BLaER1 (cell line): ENCODE measurements around the gene OPCML.

Source experiments
- H3K27ac ChIP-seq: shearing (Covaris generic); formaldehyde crosslinking; 2 replicates; pipeline ENCODE4 v1.8.1; 2022
- H3K27me3 ChIP-seq: shearing (Covaris generic); formaldehyde crosslinking; 2 replicates; pipeline ENCODE4 v1.8.1; 2022
- H3K36me3 ChIP-seq: shearing (Covaris generic); formaldehyde crosslinking; 2 replicates; pipeline ENCODE4 v1.8.1; 2022
- H3K4me1 ChIP-seq: shearing (Covaris generic); formaldehyde crosslinking; 2 replicates; pipeline ENCODE4 v1.8.1; 2022
- H3K4me2 ChIP-seq: shearing (Covaris generic); formaldehyde crosslinking; 2 replicates; pipeline ENCODE4 v1.8.1; 2022
- H3K4me3 ChIP-seq: shearing (Covaris generic); formaldehyde crosslinking; 2 replicates; pipeline ENCODE4 v1.8.1; 2022
- H3K9ac ChIP-seq: shearing (Covaris generic); formaldehyde crosslinking; 2 replicates; pipeline ENCODE4 v1.8.1; 2022
- H3K9me3 ChIP-seq: shearing (Covaris generic); formaldehyde crosslinking; 2 replicates; pipeline ENCODE4 v1.8.1; 2022
- H4K20me1 ChIP-seq: shearing (Covaris generic); formaldehyde crosslinking; 2 replicates; pipeline ENCODE4 v1.8.1; 2022
- Cebpa-rat ChIP-seq: shearing (Covaris generic); IDR thresholded peaks from 2 replicates; pipeline ENCODE4 v1.8.1; 2022

Gene OPCML

GRCh38 chr11:132961453-132961852 lies 570.8 kb downstream of the OPCML start:
- Histone ChIP-seq H3K27ac (no peak overlapping the region), H3K36me3 (no peaks in the 10 kb centered on the region), H3K4me2 (no peak overlapping the region), H3K27me3 (no peaks in the 10 kb centered on the region), H3K9ac (no peak overlapping the region), H3K4me3 (no peak overlapping the region), H3K4me1 (peaks cover 7% of the 10 kb centered on the region), H4K20me1 (no peaks in the 10 kb centered on the region), H3K9me3 (peaks cover 5% of the 10 kb centered on the region; the same call in 1 of the 2 replicates)
- TF ChIP-seq Cebpa-rat, result no peak

- no peak overlapping the region for H3K27ac ChIP-seq
- TF ChIP-seq Cebpa-rat, result no peak
- peaks cover 7% of the 10 kb centered on the region for H3K4me1 ChIP-seq
- no peak overlapping the region for H3K9ac ChIP-seq
- H4K20me1 ChIP-seq, result no peaks in the 10 kb centered on the region
- H3K9me3 ChIP-seq, result peaks cover 3% of the 10 kb centered on the region; the same call in 1 of the 2 replicates
- H3K4me3 ChIP-seq, result no peak overlapping the region
- no peaks in the 10 kb centered on the region for H3K36me3 ChIP-seq
- no peaks in the 10 kb centered on the region for H3K27me3 ChIP-seq
- H3K4me2 ChIP-seq, result no peak overlapping the region
Observed at GRCh38 chr11:132960273-132961078, 571.8 kb downstream of the OPCML start.

GRCh38 chr11:132959693-132960092 lies 572.6 kb downstream of the OPCML start:
- Histone ChIP-seq H3K4me3 (no peak overlapping the region), H3K36me3 (no peaks in the 10 kb centered on the region), H3K4me1 (peaks cover 7% of the 10 kb centered on the region), H3K9ac (no peak overlapping the region), H4K20me1 (no peaks in the 10 kb centered on the region), H3K27me3 (no peaks in the 10 kb centered on the region), H3K9me3 (no peaks in the 10 kb centered on the region), H3K4me2 (no peak overlapping the region), H3K27ac (no peak overlapping the region)
- TF ChIP-seq Cebpa-rat, result no peak

- H3K9ac ChIP-seq, result no peak overlapping the region
- H3K27me3 ChIP-seq, result no peaks in the 10 kb centered on the region
- no peak overlapping the region for H3K4me2 ChIP-seq
- no peaks in the 10 kb centered on the region for H3K9me3 ChIP-seq
- no peak overlapping the region for H3K27ac ChIP-seq
- H3K36me3 ChIP-seq, result no peaks in the 10 kb centered on the region
- no peaks in the 10 kb centered on the region for H4K20me1 ChIP-seq
- TF ChIP-seq Cebpa-rat, result no peak
- peaks cover 7% of the 10 kb centered on the region for H3K4me1 ChIP-seq
- H3K4me3 ChIP-seq, result no peak overlapping the region
Observed at GRCh38 chr11:132957881-132958280, 574.4 kb downstream of the OPCML start.

GRCh38 chr11:132948252-132948651 lies 584.0 kb downstream of the OPCML start:
- H3K9me3 ChIP-seq, result no peaks in the 10 kb centered on the region
- H3K27ac ChIP-seq, result no peak overlapping the region
- H3K27me3 ChIP-seq, result no peaks in the 10 kb centered on the region
- no peak overlapping the region for H3K4me3 ChIP-seq
- H3K36me3 ChIP-seq, result no peaks in the 10 kb centered on the region
- H3K4me1 ChIP-seq, result 0 out of 2 replicates have a peak, but pooled peaks cover 5% of the 10 kb centered on the region
- no peak overlapping the region for H3K9ac ChIP-seq
- no peak for TF ChIP-seq Cebpa-rat
- H4K20me1 ChIP-seq, result no peaks in the 10 kb centered on the region
- no peak overlapping the region for H3K4me2 ChIP-seq

GRCh38 chr11:132944569-132944944 lies 587.7 kb downstream of the OPCML start:
- no peak for TF ChIP-seq Cebpa-rat
- Histone ChIP-seq H3K27me3 (no peaks in the 10 kb centered on the region), H3K36me3 (no peaks in the 10 kb centered on the region), H3K4me2 (no peak overlapping the region), H3K9me3 (no peaks in the 10 kb centered on the region), H4K20me1 (no peaks in the 10 kb centered on the region), H3K4me3 (no peak overlapping the region), H3K4me1 (peaks cover 6% of the 10 kb centered on the region; the same call in 1 of the 2 replicates), H3K9ac (no peak overlapping the region), H3K27ac (no peak overlapping the region)

- TF ChIP-seq Cebpa-rat, result no peak
- peaks cover 6% of the 10 kb centered on the region; the same call in 1 of the 2 replicates for H3K4me1 ChIP-seq
- H3K36me3 ChIP-seq, result no peaks in the 10 kb centered on the region
- H3K9me3 ChIP-seq, result no peaks in the 10 kb centered on the region
- no peak overlapping the region for H3K4me2 ChIP-seq
- H4K20me1 ChIP-seq, result no peaks in the 10 kb centered on the region
- no peak overlapping the region for H3K9ac ChIP-seq
- no peak overlapping the region for H3K27ac ChIP-seq
- H3K27me3 ChIP-seq, result no peaks in the 10 kb centered on the region
- no peak overlapping the region for H3K4me3 ChIP-seq
Observed at GRCh38 chr11:132943706-132944568, 588.4 kb downstream of the OPCML start.

GRCh38 chr11:132943357-132943705 lies 589.0 kb downstream of the OPCML start:
- Histone ChIP-seq H3K9ac (no peak overlapping the region), H3K27ac (no peak overlapping the region), H3K4me1 (peaks cover 6% of the 10 kb centered on the region; the same call in 1 of the 2 replicates), H3K9me3 (no peaks in the 10 kb centered on the region), H3K4me3 (no peak overlapping the region), H3K36me3 (no peaks in the 10 kb centered on the region), H4K20me1 (no peaks in the 10 kb centered on the region), H3K4me2 (no peak overlapping the region), H3K27me3 (no peaks in the 10 kb centered on the region)
- no peak for TF ChIP-seq Cebpa-rat

GRCh38 chr11:132942611-132943356 lies 589.5 kb downstream of the OPCML start:
- no peaks in the 10 kb centered on the region for H4K20me1 ChIP-seq

More at GRCh38 chr11:132942611-132943356, 589.5 kb downstream of the OPCML start:
- no peak overlapping the region for H3K9ac ChIP-seq
- no peak overlapping the region for H3K4me3 ChIP-seq
- peaks cover 6% of the 10 kb centered on the region; the same call in 1 of the 2 replicates for H3K4me1 ChIP-seq
- H3K27me3 ChIP-seq, result no peaks in the 10 kb centered on the region
- TF ChIP-seq Cebpa-rat, result no peak
- H3K4me2 ChIP-seq, result no peak overlapping the region
- no peak overlapping the region for H3K27ac ChIP-seq
- no peaks in the 10 kb centered on the region for H3K9me3 ChIP-seq
- H3K36me3 ChIP-seq, result no peaks in the 10 kb centered on the region
